HEK293T (cell line): Measurements from ENCODE around the gene DNAH10.

Source experiments
- FOXA1 ChIP-seq: fragments of 450-650 bp; IDR thresholded peaks from 2 replicates; pipeline ENCODE4 v1.6.1; 2016; ENCODE audit warnings: mild to moderate bottlenecking
- FOXM1 ChIP-seq: fragments of 450-650 bp; IDR thresholded peaks from 2 replicates; pipeline ENCODE4 v1.6.1; 2017; ENCODE audit warnings: mild to moderate bottlenecking, borderline replicate concordance
- HDGF ChIP-seq: fragments of 450-650 bp; IDR thresholded peaks from 2 replicates; pipeline ENCODE4 v1.6.1; 2017; ENCODE audit warnings: antibody characterized with exemption, borderline replicate concordance
- L3MBTL2 ChIP-seq: fragments of 450-650 bp; conservative IDR thresholded peaks from 2 replicates; pipeline ENCODE4 v1.6.1; 2016; ENCODE audit warnings: mild to moderate bottlenecking
- SP1 ChIP-seq: fragments of 450-650 bp; IDR thresholded peaks from 2 replicates; pipeline ENCODE4 v1.6.1; 2017
- TARDBP ChIP-seq: fragments of 450-650 bp; IDR thresholded peaks from 2 replicates; pipeline ENCODE4 v1.6.1; 2016
- ZNF384 ChIP-seq: fragments of 450-650 bp; IDR thresholded peaks from 2 replicates; pipeline ENCODE4 v1.6.1; 2016

DNA sequence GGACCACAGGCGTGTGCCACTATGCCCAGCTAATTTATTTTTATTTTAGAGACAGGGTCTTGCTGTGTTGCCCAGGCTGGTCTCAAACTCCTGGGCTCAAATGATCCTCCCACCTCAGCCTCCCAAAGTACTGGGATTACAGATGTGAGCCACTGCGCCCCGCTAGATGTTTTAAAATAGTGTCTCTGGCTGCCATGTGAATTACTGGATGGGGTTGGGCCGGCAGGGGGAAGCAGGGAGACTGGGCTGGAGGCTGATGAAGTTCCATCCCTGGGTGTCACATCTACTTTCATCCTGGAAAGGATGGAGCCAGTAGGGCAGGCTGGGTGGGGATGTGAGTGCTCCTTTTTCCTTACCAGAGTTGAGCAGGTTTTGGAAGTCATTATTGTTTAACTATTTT is 46.1 kb downstream of the DNAH10 start:
- no peak for TF ChIP-seq TARDBP
- no peak for TF ChIP-seq HDGF
- no peak for TF ChIP-seq SP1
- no peak for TF ChIP-seq FOXM1
- TF ChIP-seq L3MBTL2 = no peak
- TF ChIP-seq FOXA1 = no peak
- TF ChIP-seq ZNF384 = no peak
